Ishikawa (cell line): Measurements from ENCODE around the gene RAI14.

Source experiments
- CEBPB ChIP-seq: IDR thresholded peaks from 2 replicates; pipeline ENCODE4 v1.6.1; 2012
- CREB1 ChIP-seq: IDR thresholded peaks from 2 replicates; pipeline ENCODE4 v1.6.1; 2012; ENCODE audit warnings: low read depth
- EGR1 ChIP-seq: IDR thresholded peaks from 2 replicates; pipeline ENCODE4 v1.6.1; 2012
- EP300 ChIP-seq: IDR thresholded peaks from 2 replicates; pipeline ENCODE4 v1.6.1; 2012; ENCODE audit warnings: borderline replicate concordance
- FOXM1 ChIP-seq: IDR thresholded peaks from 2 replicates; pipeline ENCODE4 v1.6.1; 2012; ENCODE audit warnings: low read depth, borderline replicate concordance
- MAX ChIP-seq: IDR thresholded peaks from 2 replicates; pipeline ENCODE4 v1.6.1; 2012
- REST ChIP-seq: IDR thresholded peaks from 2 replicates; pipeline ENCODE4 v1.6.1; 2012; ENCODE audit warnings: low read depth, mild to moderate bottlenecking
- TAF1 ChIP-seq: IDR thresholded peaks from 2 replicates; pipeline ENCODE4 v1.6.1; 2012; ENCODE audit warnings: low read depth, mild to moderate bottlenecking
- TCF12 ChIP-seq: IDR thresholded peaks from 2 replicates; pipeline ENCODE4 v1.6.1; 2012; ENCODE audit warnings: low read depth
- TEAD4 ChIP-seq: IDR thresholded peaks from 2 replicates; pipeline ENCODE4 v1.6.1; 2012

GRCh38 chr5:34687269-34688011, 31.3 kb downstream of the RAI14 start:
- TF ChIP-seq CREB1 (no peak), MAX (no peak), TAF1 (no peak), EGR1 (no peak), TEAD4 (peak; percentile 37; the same call in 1 of the 2 replicates), FOXM1 (no peak), REST (no peak), CEBPB (no peak), EP300 (no peak), TCF12 (no peak)
